GM06990 (cell line): Measurements from ENCODE around the gene CDH4.
"Not testable (repeated sequence)": the region's sequence is repeated elsewhere in the genome, so short reads cannot be mapped to it uniquely, and the experiment has no call there.

Experiments
- DNase-seq: peaks from one replicate; pipeline ENCODE4 v3.0.0-alpha.2; 2011; ENCODE audit not compliant: insufficient read length; ENCODE audit errors: extremely low read depth
- H3K27me3 ChIP-seq: replicated peaks from 2 replicates; pipeline ENCODE4 v1.6.0; 2011; ENCODE audit warnings: low read length; ENCODE audit not compliant: control insufficient read depth, insufficient read depth
- H3K36me3 ChIP-seq: 2 replicates; pipeline ENCODE4 v1.5.1; 2011; ENCODE audit warnings: low read length; ENCODE audit not compliant: control insufficient read depth, insufficient read depth
- H3K4me3 ChIP-seq: replicated peaks from 2 replicates; pipeline ENCODE4 v1.5.1; 2011; ENCODE audit warnings: low read depth, mild to moderate bottlenecking, control low read depth, low read length
- CTCF ChIP-seq: IDR thresholded peaks from 2 replicates; pipeline ENCODE4 v1.5.1; 2011; ENCODE audit warnings: low read length, control low read depth, mild to moderate bottlenecking, inconsistent platforms; ENCODE audit not compliant: insufficient read depth, poor library complexity, severe bottlenecking

Gene CDH4

GRCh38 chr20:61852268-61853072 is 600.4 kb downstream of the CDH4 start:
- Histone ChIP-seq H3K27me3 (no peaks in the 10 kb centered on the region), H3K4me3 (no peak overlapping the region), H3K36me3 (no peaks in the 10 kb centered on the region)
- no peak for DNase-seq
- TF ChIP-seq CTCF: no peak

GRCh38 chr20:61853073-61854005 is 601.3 kb downstream of the CDH4 start:
- no peaks in the 10 kb centered on the region for H3K36me3 ChIP-seq
- TF ChIP-seq CTCF: no peak
- H3K4me3 ChIP-seq: no peak overlapping the region
- DNase-seq: no peak
- no peaks in the 10 kb centered on the region for H3K27me3 ChIP-seq

DNA sequence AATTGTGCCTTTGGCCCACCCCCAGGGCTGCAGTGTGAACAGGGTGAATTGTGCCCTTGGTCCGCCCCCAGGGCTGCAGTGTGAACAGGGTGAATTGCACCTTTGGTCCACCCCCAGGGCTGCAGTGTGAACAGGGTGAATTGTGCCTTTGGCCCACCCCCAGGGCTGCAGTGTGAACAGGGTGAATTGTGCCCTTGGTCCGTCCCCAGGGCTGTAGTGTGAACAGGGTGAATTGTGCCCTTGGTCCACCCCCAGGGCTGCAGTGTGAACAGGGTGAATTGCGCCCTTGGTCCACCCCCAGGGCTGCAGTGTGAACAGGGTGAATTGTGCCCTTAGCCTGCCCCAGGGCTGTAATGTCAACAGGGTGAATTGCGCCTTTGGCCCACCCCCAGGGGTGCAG is 602.5 kb downstream of the CDH4 start:
- not testable (repeated sequence) for H3K4me3 ChIP-seq, H3K36me3 ChIP-seq, H3K27me3 ChIP-seq, DNase-seq

DNA sequence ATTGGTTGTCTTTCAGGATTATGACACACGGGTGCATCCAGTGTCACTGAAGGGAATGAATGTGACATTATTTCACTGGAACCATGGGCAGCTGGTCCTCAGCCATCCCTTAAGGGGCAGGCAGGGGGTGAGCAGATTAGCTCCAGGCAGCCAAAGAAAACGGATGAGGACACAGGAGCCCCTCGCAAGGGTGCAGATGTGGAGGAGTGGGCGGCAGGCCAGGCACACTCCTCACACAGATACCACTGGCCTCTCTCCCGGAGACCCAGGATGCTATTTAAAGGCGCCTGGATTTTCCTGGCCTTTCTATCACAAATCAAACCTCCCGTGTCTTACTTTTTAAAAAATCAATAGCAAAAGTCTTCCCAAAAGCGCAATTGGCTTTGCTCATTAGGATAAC is 603.2 kb downstream of the CDH4 start:
- DNase-seq: no peak
- Histone ChIP-seq H3K36me3 (no peaks in the 10 kb centered on the region), H3K27me3 (no peaks in the 10 kb centered on the region), H3K4me3 (no peak overlapping the region)
- TF ChIP-seq CTCF: no peak

GRCh38 chr20:61856626-61857413 is 604.8 kb downstream of the CDH4 start:
- Histone ChIP-seq H3K4me3 (no peak overlapping the region), H3K27me3 (no peaks in the 10 kb centered on the region), H3K36me3 (no peaks in the 10 kb centered on the region)
- no peak for TF ChIP-seq CTCF
- DNase-seq: no peak

GRCh38 chr20:61857414-61857775 is 605.3 kb downstream of the CDH4 start:
- DNase-seq: no peak
- no peak for TF ChIP-seq CTCF
- H3K36me3 ChIP-seq: no peaks in the 10 kb centered on the region
- no peaks in the 10 kb centered on the region for H3K27me3 ChIP-seq
- H3K4me3 ChIP-seq: no peak overlapping the region
